Lower lobe of right lung (tissue), 2 donors: ENCODE results near the gene TES. TPM values are rescaled to one million over a fixed set of nuclear protein-coding genes. Genes with fewer than 3 reads are reported as not detected.

Source experiments
- ATAC-seq, 2 donors: fragments of 200-7000 bp; cut with Tn5 transposase; one replicate each; pipeline ENCODE4 v1.9.1; 2020 to 2022; ENCODE audit warnings: mild to moderate bottlenecking in 2 of 2, moderate library complexity in 2 of 2
- DNase-seq: peaks from one replicate; pipeline ENCODE4 v3.0.0-alpha.2; 2020
- H3K27ac ChIP-seq: fragments of 200-600 bp; one replicate; pipeline ENCODE4 v1.8.0; 2022
- H3K27me3 ChIP-seq: fragments of 200-600 bp; one replicate; pipeline ENCODE4 v1.8.0; 2022; ENCODE audit warnings: low read depth
- H3K36me3 ChIP-seq: fragments of 200-600 bp; one replicate; pipeline ENCODE4 v1.8.0; 2022; ENCODE audit warnings: mild to moderate bottlenecking
- H3K4me1 ChIP-seq: fragments of 200-600 bp; one replicate; pipeline ENCODE4 v1.8.0; 2022
- H3K4me3 ChIP-seq: fragments of 200-600 bp; one replicate; pipeline ENCODE4 v1.8.0; 2022; ENCODE audit warnings: mild to moderate bottlenecking
- H3K9me3 ChIP-seq: fragments of 200-600 bp; one replicate; pipeline ENCODE4 v1.8.0; 2022
- CTCF ChIP-seq: fragments of 200-600 bp; IDR thresholded peaks from one replicate; pipeline ENCODE4 v1.8.0; 2022; ENCODE audit warnings: antibody characterized with exemption, mild to moderate bottlenecking
- intact Hi-C: fragments of 100-400 bp; cut with DNase I; formaldehyde crosslinking; loops from one replicate; pipeline ENCODE4 v1.11.0; 2022
- total RNA-seq: library from RNA; stranded (reverse); fragmentation: NEBNext Ultra II Directional; extraction: Animal tissue kit (Norgen Biotek cat#: 25700); gene quantifications from one replicate; pipeline ENCODE4 v1.2.1, GENCODE V29; 2021
- donor health status: DM: no; HTN: yes; CAD: no; lungs with severe emphysema.

TES gene
- total RNA-seq, 1 donor from 2014 or later: 74.5 TPM

- ATAC-seq: peak; percentile 5 to 39
- no peak overlapping the region for H3K27ac ChIP-seq
- no peak for TF ChIP-seq CTCF
- H3K4me1 ChIP-seq: peaks cover 19% of the 10 kb centered on the region
- no peak overlapping the region for H3K4me3 ChIP-seq
- H3K9me3 ChIP-seq: no peaks in the 10 kb centered on the region
- intact Hi-C loops: no loop called here
- H3K27me3 ChIP-seq: no peaks in the 10 kb centered on the region
- no peaks in the 10 kb centered on the region for H3K36me3 ChIP-seq
- DNase-seq: no peak
Observed at GRCh38 chr7:116223588-116223987, 13.2 kb downstream of the TES start.

GRCh38 chr7:116224492-116225098, 14.3 kb downstream of the TES start:
- H3K9me3 ChIP-seq: no peaks in the 10 kb centered on the region
- no peak for TF ChIP-seq CTCF
- DNase-seq (no peak), ATAC-seq (no peak)
- H3K27me3 ChIP-seq: no peaks in the 10 kb centered on the region
- intact Hi-C loops: no loop called here
- H3K4me3 ChIP-seq: no peak overlapping the region
- H3K36me3 ChIP-seq: no peaks in the 10 kb centered on the region
- no peak overlapping the region for H3K27ac ChIP-seq
- H3K4me1 ChIP-seq: peaks cover 21% of the 10 kb centered on the region

DNA sequence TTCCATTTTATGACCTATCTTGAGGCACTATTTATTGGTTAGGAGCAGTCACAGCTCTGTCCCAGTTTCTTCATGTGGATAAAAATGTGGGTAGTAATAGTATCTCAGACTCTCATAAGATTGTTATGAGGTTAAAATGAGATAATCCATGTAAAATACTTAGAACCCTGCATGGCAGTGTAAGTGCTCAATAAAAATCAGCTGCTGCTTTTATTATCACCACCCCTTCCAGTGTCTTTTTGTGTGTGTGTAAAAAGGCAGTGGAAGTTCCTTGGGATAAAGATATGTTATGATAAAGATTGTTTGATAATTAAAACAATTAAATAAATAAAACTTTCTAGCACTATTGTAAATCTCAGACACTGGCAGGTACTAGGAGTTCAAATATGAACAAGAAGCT, 15.5 kb downstream of the TES start:
- no peaks in the 10 kb centered on the region for H3K36me3 ChIP-seq
- DNase-seq (no peak), ATAC-seq (no peak)
- TF ChIP-seq CTCF: no peak
- no peak overlapping the region for H3K27ac ChIP-seq
- H3K9me3 ChIP-seq: no peaks in the 10 kb centered on the region
- H3K4me1 ChIP-seq: peaks cover 33% of the 10 kb centered on the region
- no peaks in the 10 kb centered on the region for H3K27me3 ChIP-seq
- no peak overlapping the region for H3K4me3 ChIP-seq
- intact Hi-C loops: no loop called here

GRCh38 chr7:116226664-116227063, 16.3 kb downstream of the TES start:
- Histone ChIP-seq H3K4me3 (no peak overlapping the region), H3K27me3 (no peaks in the 10 kb centered on the region), H3K27ac (no peak overlapping the region), H3K36me3 (no peaks in the 10 kb centered on the region), H3K9me3 (no peaks in the 10 kb centered on the region), H3K4me1 (peaks cover 41% of the 10 kb centered on the region)
- no peak for DNase-seq
- intact Hi-C loops: no loop called here
- no peak for TF ChIP-seq CTCF
- no peak for ATAC-seq

DNA sequence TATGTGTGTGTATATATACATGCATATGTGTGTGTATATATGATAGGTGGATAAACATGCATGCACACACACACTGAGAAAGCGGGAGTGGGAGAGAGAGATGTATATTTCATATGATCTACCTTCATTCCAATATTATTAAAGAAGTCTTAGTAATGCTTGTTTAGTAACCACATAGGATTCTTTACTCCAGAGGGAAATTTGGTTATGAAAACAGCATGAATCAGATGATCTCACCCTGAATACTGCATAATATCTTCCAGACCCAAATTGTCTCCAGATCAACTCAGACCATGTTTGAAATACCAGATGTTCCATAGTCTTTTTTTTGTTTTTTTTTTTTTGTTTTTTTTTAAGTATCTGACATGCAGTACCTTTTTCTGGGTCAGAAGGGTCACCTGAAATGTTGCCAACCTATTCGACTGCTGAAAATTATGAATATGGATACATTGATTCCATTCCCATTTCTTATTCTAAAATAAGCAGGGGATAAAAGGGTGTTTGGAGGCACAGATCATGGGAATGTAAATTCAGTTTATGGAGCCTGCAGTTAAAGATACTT, 17.4 kb downstream of the TES start:
- Histone ChIP-seq H3K4me1 (peaks cover 52% of the 10 kb centered on the region), H3K36me3 (no peaks in the 10 kb centered on the region), H3K27ac (no peak overlapping the region), H3K27me3 (no peaks in the 10 kb centered on the region), H3K4me3 (no peak overlapping the region), H3K9me3 (no peaks in the 10 kb centered on the region)
- ATAC-seq (no peak), DNase-seq (no peak)
- TF ChIP-seq CTCF: no peak
- intact Hi-C loops: no loop called here
